Stimulated activated CD4-positive, alpha-beta T cell treated with anti-CD3 and anti-CD28 coated beads, TNF-alpha, amount 100 ng/mL, for 24 hours (primary cell): ENCODE results near the gene PTPN7.
"Not testable (repeated sequence)": the region's sequence is repeated elsewhere in the genome, so short reads cannot be mapped to it uniquely, and the experiment has no call there.

Source experiments
- DNase-seq, 3 experiments: peaks; one replicate each; pipeline ENCODE4 v3.0.0-alpha.2; 2020; ENCODE audit warnings: low read depth in 3 of 3

The PTPN7 gene

GRCh38 chr1:202189918-202190715 lies 29.7 kb upstream of the PTPN7 start:
- DNase-seq = no peak

- peak; percentile 53 to 78 (median 62) for DNase-seq
These were observed 28.8 kb upstream of the PTPN7 start for GRCh38 chr1:202189001-202189790.

DNA sequence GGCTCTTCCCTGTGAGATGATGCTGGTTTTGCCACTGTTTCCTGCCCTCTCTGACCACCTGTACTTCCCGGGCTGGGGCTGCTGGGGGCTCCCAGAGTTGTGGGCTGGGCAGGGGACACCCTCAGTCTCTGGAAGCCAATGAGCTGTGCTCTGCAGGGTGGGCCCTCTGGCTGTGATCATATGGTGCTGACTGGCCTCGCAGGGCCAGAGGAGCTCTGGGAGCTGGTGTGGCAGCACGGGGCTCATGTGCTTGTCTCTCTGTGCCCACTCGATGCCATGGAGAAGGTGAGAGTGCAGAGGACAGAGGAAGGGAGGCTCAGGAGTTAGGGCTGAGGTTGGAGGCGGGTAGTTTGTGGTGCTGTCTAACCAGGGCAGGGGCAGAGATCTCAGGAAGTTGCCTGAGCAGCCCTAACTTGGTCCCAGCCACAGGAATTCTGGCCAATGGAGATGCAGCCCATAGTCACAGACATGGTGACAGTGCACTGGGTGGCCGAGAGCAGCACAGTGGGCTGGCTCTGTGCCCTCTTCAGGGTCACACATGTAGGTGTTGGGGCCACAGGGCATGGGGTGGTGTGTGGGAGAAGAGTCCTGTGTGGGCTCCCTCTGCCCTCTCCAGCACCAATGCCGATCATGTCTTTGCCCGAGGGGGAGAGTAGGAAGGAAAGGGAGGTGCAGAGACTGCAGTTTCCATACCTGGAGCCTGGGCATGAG lies 27.4 kb upstream of the PTPN7 start:
- DNase-seq = no peak

GRCh38 chr1:202187041-202187671 lies 26.8 kb upstream of the PTPN7 start:
- no peak for DNase-seq

- DNase-seq = no peak
These were observed 25.9 kb upstream of the PTPN7 start for GRCh38 chr1:202186327-202186726.

GRCh38 chr1:202184750-202185460 lies 24.5 kb upstream of the PTPN7 start:
- DNase-seq = peak; percentile 38 to 78 (median 61)

DNA sequence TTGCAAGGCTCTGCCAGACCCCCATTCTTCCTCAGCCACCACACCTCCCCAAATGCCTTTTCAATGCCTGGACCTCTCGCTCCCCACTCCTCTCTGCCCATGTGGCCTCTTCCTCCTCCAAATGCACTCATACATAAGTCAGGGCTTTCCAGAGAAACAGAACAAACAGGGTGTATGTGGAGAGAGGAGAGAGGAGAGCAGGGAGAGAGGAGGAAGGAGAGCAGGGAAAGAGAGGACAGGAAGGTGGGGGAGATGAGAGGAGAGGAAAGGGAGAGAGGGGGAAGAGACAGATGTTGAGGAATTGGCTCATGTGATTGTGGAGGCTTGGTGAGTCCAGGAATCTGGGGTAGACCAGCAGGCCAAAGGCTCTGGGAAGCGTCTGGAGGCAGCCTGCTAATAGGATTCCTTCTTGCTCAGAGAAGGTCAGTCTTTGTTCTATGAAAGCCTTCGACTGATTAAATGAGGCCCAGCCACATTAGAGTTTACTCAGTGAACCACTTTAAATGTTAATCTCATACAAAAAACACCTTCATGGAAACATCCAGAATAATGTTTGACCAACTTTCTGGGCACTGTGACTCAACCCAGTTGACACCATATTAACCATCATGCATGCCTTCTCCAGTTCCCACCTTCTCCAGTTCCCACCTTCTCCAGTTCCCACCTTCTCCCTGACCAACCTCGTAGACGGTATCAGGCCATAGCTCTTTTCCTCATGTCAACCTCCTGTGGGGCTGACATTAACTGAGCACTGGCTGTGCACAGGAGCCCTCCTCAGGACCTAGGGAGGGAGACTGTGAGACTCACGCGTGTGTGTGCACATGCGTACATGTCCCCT lies 21.9 kb upstream of the PTPN7 start:
- DNase-seq = no peak

DNA sequence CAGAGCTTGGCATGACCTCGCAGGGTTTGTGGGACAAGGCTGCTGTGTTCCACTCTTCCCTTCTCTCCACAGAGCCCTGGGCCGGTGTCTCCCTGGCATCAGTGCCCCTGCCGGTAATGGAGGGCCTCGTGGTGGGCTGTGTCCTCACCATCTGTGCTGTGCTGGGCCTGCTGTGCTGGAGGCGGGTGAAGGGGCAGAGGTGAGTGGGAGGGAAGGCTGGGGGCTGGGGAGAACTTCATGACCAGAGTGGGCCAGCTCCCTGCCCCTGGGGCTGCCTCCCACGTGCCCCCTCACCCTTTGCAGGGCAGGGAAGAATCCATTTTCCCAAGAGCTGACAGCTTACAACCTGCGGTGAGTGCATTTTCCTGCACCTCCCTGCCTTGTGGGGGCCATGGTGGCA lies 21.2 kb upstream of the PTPN7 start:
- no peak for DNase-seq

- DNase-seq = not testable (repeated sequence)
These were observed 20.3 kb upstream of the PTPN7 start for GRCh38 chr1:202180751-202181139.

DNA sequence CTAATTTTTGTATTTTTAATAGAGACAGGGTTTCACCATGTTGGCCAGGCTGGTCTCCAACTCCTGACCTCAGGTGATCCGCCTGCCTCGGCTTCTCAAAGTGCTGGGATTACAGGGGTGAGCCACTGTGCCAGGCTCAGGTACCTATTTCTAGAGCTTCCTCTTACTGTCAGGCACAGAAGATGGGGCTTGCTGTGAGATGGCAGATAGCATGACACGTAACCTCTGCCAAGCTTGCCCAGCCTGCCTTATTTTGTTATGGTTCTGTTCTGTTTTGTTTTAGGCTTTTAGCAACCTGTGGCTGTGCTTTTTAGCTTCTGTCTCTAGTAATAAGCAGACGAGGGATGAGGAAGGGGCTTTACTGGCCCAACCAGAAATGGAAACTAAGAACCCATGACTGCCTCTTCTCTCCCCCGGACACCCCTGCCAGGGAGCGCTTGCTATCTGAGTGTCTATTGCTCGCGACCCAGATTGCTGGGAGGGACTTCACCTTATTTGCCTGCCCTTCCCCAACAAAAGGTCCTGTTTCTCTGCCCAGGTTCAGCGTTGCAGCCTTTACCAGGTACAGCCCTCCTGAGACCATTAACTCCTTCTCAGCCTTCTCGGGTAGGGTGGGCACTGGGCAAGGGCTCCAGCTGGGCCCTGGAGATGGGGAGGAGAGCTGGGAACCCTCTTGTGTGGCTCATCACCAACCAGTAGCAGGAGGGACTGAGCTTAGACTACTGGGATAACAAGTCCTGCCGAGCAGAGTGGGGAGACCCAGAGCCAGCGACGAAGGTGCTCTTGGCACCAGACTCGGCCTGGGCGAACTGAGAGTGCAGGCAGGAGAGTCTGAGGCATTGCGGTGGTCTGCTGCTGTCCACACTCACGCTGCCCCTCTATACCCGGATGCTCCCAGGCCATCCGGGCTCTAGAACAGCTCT lies 19.7 kb upstream of the PTPN7 start:
- DNase-seq = no peak

DNA sequence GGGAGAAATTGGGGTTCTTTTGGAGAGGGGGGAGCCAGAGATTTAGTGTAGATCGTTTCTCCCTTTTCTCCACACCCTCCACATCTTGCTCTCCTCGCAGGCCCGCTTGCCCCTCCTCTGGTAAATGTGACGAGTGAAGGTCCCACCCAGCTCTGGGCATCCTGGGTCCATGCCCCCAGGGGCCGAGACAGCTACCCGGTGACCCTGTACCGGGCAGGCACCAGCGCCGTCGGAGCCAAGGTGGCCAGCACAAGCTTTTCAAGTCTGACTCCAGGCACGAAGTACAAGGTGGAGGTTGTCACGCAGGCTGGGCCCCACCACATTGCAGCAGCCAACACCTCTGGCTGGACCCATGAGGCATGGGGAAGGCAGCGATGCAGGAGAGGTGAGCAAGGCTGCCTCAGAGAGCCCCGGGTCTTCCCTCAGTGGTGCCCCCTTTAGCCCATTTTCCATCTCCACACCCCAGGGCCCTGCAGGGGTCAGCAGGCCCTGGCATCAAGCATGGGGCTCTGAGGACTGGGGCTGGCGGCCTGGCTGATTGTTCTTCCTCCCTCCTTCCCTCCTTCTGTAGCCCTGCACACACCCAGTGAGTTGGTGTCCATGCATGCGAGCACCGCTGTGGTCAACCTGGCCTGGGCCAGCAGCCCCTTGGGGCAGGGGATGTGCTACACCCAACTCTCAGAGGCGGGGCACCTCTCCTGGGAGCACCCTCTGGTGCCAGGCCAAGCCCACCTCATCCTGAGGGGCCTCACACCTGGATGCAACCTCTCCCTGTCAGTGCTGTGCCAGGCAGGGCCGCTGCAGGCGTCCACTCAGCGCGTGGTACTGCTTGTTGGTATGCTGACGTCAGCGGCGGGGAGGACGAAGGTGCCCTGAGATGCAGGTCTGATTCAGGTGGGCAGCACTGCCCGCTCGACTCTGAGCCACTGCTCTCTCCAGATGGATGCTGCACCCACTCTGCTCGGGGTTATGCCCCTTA lies 16.8 kb upstream of the PTPN7 start:
- no peak for DNase-seq

DNA sequence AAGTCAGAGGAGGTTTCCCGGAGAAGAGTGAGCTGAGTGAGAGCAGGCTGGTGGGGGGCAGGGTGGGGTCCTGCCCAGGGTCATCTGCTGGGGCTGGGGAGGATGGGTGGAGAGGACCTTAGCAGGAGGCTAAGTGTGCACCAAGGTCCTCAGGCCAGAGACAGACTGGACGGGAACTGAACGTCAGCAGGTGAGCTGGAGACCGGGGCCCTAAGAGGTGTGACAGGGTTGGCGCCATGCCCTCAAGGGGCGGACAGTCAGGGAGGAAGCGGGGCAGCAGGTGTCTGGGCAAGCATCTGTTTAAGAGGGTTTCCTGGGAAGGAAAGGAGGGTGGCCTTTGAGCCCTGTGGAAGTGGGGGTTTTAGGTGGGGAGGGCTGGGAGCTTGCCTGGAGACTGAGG lies 13.6 kb upstream of the PTPN7 start:
- DNase-seq = no peak

- no peak for DNase-seq
These were observed 11.6 kb upstream of the PTPN7 start for GRCh38 chr1:202172015-202172355.

DNA sequence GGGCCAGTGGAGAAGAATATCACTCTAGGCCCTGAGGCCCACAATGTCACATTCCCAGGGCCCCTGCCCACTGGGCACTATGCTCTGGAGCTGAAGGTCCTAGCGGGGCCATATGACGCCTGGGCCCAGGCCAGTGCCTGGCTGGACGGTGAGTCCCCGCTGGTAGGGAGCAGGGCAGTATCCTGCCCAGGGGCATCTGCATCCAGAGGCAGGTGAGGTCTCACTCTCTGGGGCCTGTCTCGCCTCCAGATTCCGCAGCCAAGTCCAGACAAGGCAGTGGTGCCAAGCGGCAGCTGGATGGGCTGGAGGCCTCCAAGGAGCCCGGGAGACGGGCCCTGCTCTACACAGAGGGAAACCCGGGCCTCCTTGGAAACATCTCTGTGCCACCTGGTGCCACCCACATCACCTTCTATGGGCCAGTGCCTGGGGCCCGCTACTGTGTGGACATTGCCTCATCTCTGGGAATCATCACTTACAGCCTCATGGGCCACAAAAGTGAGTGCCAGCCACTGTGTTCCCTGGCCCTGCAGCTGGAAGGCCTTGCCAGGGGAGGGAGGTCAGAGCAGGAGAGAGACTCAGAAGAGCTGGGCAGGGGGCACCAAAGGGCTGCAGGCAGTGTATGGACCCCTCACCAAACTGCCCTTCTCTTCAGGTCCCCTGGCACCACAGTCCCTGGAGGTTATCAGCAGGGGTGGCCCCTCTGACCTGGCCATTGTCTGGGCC lies 11.1 kb upstream of the PTPN7 start:
- no peak for DNase-seq

DNA sequence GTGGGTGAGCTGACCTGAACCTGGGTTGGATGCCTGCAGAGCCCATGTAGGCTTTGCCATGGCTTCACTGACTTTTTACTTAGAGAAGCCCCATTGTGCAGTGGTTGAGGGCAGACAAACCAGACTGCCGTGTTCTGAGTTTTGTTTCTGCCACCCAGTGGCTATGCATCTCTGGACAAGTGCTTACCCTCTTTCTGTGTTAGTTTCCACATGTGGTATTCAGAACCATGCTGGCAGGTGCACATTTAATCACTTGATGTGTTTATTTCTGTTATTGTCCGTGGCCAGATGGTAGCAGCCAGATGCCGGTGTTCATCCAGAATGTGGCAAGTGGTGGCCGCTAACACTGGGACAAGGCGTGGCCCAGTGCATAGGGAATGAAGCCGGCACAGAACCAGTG lies 10.3 kb upstream of the PTPN7 start:
- no peak for DNase-seq

GRCh38 chr1:202168861-202169260 lies 8.5 kb upstream of the PTPN7 start:
- DNase-seq = no peak

DNA sequence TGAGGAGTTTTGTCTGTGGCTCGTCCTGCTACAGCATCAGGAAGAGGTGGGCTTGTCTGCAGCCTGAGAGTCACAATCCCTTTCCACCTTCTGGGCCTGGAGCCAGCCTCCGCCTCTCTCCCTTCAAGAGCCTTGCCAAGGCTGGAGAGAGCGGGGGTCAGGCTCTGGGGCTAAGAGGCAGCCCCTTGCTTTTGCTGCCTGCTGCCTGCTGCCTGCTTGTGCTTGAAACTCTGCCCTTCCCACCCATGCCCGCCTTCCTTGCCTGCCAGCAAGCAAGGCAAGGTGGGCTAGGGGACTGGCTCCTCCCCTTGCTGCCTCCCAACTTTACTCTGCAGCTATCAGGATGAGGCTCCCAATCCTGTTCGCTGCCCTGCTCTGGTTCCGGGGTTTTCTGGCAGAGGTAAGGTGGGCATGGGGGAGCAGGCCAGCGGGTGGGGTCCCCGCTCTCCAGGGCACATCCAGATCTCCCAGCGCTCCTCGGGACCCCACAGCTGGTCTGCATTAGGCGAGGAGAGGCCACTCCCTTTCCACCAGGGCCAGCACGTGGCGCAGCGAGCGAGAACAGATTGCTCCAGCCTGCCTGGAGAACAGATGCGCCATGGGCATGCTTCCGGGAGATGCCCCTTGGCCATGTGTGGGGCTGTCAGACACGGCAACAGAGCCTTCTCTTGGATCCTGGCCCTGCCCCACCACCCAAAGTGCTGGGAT lies 7.5 kb upstream of the PTPN7 start:
- DNase-seq = no peak
